ENCODE measurements around the gene GSN. TPM values are rescaled to one million over a fixed set of nuclear protein-coding genes. Genes with fewer than 3 reads are reported as not detected.

Gene GSN
- total RNA-seq, 4 donors from 2014 or later, result 364 to 571 (median 480) TPM

DNA sequence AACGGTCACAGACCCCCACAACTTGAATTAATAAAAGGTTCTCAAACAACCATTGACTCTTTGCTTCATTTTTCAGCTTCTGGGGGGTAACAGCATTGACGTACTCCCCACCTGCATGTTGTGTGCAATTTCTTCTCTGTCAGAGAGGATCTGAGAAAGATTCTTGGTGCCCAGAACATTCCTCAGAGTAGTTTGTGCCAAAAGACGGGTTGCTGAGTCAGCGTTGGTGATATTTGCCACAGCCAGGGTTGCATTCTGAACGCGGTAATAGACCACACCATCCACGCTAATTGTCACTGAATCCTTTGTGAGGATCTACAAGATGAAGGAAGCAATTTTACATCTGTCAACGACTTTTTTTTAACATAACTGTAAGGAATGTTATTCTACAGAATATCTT is 81.0 kb downstream of the GSN start:
- no peaks in the 10 kb centered on the region for H3K27me3 ChIP-seq
- no peak overlapping the region for H3K4me3 ChIP-seq
- no peaks in the 10 kb centered on the region for H3K9me3 ChIP-seq
- H3K4me1 ChIP-seq, result peaks cover 0 to 42% (median 4%) of the 10 kb centered on the region in 4 donors
- peak overlapping the region in 1 of 4 donors; percentile 5 for H3K27ac ChIP-seq
- no peak for TF ChIP-seq POLR2A (IDR thresholded peaks at IDR 0.05)
- TF ChIP-seq, protein P1, sequence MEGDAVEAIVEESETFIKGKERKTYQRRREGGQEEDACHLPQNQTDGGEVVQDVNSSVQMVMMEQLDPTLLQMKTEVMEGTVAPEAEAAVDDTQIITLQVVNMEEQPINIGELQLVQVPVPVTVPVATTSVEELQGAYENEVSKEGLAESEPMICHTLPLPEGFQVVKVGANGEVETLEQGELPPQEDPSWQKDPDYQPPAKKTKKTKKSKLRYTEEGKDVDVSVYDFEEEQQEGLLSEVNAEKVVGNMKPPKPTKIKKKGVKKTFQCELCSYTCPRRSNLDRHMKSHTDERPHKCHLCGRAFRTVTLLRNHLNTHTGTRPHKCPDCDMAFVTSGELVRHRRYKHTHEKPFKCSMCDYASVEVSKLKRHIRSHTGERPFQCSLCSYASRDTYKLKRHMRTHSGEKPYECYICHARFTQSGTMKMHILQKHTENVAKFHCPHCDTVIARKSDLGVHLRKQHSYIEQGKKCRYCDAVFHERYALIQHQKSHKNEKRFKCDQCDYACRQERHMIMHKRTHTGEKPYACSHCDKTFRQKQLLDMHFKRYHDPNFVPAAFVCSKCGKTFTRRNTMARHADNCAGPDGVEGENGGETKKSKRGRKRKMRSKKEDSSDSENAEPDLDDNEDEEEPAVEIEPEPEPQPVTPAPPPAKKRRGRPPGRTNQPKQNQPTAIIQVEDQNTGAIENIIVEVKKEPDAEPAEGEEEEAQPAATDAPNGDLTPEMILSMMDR (IDR thresholded peaks at IDR 0.05), result no peak
- DNase-seq, result no peak
- H3K36me3 ChIP-seq, result peaks cover 0 to 57% (median 0%) of the 10 kb centered on the region in 3 donors

DNA sequence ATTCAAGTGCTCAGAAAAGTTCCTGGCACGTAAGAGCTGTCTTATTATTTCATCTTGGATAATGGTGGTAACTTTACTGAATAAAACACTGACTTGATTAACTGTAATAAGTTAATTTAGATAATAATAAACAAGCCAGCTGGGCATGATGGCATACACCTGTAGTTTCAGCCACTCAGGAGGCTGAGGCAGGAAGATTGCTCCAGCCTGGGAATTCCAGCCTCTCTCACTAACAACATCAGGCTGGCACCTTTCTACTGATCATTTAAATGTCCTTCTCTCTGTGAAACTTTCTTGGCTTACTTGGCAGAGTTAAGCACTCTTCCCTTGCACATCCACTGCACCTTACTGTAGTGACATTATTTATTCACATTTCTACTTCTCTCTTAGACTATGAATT is 82.1 kb downstream of the GSN start:
- H3K4me3 ChIP-seq, result no peak overlapping the region
- H3K4me1 ChIP-seq, result peaks cover 0 to 46% (median 6%) of the 10 kb centered on the region in 4 donors
- H3K27me3 ChIP-seq, result no peaks in the 10 kb centered on the region
- peaks cover 0 to 52% (median 0%) of the 10 kb centered on the region in 3 donors for H3K36me3 ChIP-seq
- TF ChIP-seq, protein P1 (IDR thresholded peaks at IDR 0.05), result no peak
- no peak for TF ChIP-seq POLR2A (IDR thresholded peaks at IDR 0.05)
- H3K9me3 ChIP-seq, result no peaks in the 10 kb centered on the region
- peak overlapping the region in 3 of 4 donors; percentile 12 to 72 (median 48) for H3K27ac ChIP-seq
- no peak for DNase-seq

DNA sequence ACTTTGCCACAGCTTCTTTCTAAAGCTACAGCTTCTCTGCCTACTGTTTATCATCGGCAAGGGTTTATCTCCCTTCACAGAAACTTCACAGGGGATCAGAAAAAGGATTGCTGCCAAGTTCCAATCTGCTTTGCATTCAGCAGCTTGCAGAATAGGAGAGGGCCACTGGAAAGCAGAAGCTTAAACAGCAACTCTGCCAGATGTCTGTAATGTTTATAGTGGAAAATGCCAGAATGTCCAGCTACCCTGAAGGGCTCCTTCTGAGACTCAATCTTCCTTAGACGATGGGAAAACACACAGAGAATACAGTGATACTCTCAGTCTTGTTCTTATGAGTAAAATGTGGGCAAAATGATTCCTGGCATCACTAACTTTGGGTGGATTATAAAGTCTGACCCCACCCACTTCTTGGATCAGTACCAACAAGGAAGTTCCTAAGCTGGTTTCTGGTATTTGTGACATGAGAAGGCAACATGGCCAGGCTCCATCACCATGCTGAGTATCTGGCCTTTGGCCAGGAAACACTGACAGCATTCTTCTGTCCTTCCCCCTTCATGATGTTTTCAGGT is 83.1 kb downstream of the GSN start:
- Histone ChIP-seq H3K4me1 (peaks cover 0 to 52% (median 6%) of the 10 kb centered on the region in 4 donors), H3K27ac (peak overlapping the region in 3 of 4 donors; percentile 36 to 72 (median 48)), H3K4me3 (no peak overlapping the region), H3K27me3 (no peaks in the 10 kb centered on the region), H3K36me3 (peaks cover 0 to 46% (median 0%) of the 10 kb centered on the region in 3 donors), H3K9me3 (no peaks in the 10 kb centered on the region)
- TF ChIP-seq, protein P1 (IDR thresholded peaks at IDR 0.05), result no peak
- peak in 1 of 3 donors; percentile 67 for DNase-seq

DNA sequence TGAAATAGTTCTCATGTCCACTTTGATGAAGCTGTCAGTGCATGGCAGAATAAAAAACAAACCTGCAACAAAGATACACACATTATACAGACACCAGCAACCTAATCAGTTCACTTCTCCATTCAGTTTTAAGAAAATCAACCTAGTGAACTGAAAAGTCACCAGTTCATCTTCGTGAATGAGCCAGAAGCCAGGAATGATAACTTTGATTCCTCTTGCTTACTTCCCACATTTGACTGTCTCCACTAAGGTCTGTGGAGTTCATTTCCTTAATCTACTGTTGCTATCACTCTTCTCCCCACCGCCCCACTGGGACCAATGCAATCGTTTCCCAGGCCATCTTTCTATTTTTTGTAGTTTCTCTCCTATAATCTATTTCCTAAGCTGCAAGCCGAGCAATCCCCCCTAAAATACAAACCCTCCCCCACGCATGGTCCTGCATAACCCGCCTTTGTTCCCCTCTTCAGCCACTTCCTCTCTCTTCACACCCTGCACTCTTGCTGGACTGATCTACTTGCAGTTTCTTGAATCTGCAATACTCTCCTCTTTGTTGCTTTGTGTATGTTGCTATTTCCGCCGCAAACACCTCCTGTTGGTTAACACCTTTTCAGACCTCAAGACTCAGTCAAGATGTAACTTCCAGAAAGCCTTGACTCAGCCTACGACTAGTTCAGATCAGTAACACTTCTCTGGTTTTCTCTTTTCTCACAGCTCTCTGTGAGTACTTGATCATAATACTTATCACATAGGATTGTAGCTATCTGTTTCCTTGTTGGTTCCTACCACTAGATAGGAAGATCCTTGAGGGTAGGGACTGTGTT is 85.5 kb downstream of the GSN start:
- no peak for TF ChIP-seq POLR2A (IDR thresholded peaks at IDR 0.05)
- TF ChIP-seq, protein P1 (IDR thresholded peaks at IDR 0.05), result no peak
- H3K27ac ChIP-seq, result peak overlapping the region; percentile 6 to 69 (median 51)
- H3K36me3 ChIP-seq, result peaks cover 0 to 22% (median 0%) of the 10 kb centered on the region in 3 donors
- H3K4me3 ChIP-seq, result no peak overlapping the region
- peaks cover 0 to 52% (median 6%) of the 10 kb centered on the region in 4 donors for H3K4me1 ChIP-seq
- DNase-seq, result peak in 2 of 3 donors; percentile 49 to 77
- H3K27me3 ChIP-seq, result no peaks in the 10 kb centered on the region
- no peaks in the 10 kb centered on the region for H3K9me3 ChIP-seq

DNA sequence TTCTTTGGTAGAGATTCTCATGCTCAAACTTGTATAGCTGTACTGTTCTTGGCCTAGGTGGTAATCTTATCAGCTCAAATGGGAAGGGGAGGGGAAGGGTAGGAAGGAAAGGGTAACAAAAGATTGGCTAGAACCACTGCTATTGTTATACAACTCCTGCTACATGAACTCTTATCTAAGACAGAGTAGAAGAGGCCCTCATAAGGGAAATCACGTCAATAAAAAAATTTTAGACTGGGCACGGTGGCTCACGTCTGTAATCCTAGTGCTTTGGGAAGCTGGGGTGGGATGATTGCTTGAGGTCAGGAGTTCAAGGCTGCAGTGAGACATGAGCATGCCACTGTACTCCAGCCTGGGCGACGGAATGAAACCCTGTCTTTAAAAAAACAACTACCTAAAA is 86.2 kb downstream of the GSN start:
- H3K9me3 ChIP-seq, result no peaks in the 10 kb centered on the region
- H3K36me3 ChIP-seq, result peaks cover 0 to 16% (median 0%) of the 10 kb centered on the region in 3 donors
- no peak for DNase-seq
- TF ChIP-seq, protein P1 (IDR thresholded peaks at IDR 0.05), result no peak
- TF ChIP-seq POLR2A (IDR thresholded peaks at IDR 0.05), result no peak
- H3K4me3 ChIP-seq, result no peak overlapping the region
- H3K4me1 ChIP-seq, result peaks cover 0 to 58% (median 6%) of the 10 kb centered on the region in 4 donors
- H3K27ac ChIP-seq, result peak overlapping the region; percentile 6 to 69 (median 51)
- H3K27me3 ChIP-seq, result no peaks in the 10 kb centered on the region

Data from Peyer's patch (tissue), 4 donors.